ENCODE measurements around the gene LGALS8.

LGALS8 gene

DNA sequence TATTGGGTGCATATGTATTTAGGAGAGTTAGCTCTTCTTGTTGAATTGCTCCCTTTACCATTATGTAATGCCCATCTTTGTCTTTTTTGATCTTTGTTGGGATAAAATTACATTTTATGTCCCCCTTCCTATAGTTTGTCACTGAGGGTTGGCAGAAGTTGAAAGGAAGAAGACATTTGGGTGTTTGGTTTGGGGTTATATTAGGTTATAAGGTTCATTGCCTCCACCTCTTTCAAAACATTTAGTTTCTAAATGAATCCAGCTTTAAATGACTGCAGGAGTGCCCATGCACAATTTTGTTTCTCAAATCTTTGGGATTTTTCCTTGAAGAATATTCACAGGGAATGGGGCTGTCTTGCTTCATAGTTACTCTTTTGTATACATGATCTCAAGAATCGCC, 14.6 kb upstream of the LGALS8 start:
- in situ Hi-C loops (cut with MboI; ENCODE audit: low sequenced_read_pairs, unreplicated experiment), result no loop called here
- TF ChIP-seq CTCF (IDR thresholded peaks at IDR 0.05; ENCODE audit: borderline replicate concordance, control extremely low read depth, extremely low read depth, insufficient read depth, missing control alignments), result no peak
- no peak for DNase-seq (ENCODE audit: low spot score)

GRCh38 chr1:236509647-236510401, 14.0 kb upstream of the LGALS8 start:
- TF ChIP-seq CTCF (IDR thresholded peaks at IDR 0.05; ENCODE audit: borderline replicate concordance, control extremely low read depth, extremely low read depth, insufficient read depth, missing control alignments), result no peak
- in situ Hi-C loops (cut with MboI; ENCODE audit: low sequenced_read_pairs, unreplicated experiment), result no loop called here
- no peak for DNase-seq (ENCODE audit: low spot score)

GRCh38 chr1:236511735-236512418, 11.9 kb upstream of the LGALS8 start:
- no peak for TF ChIP-seq CTCF (IDR thresholded peaks at IDR 0.05; ENCODE audit: borderline replicate concordance, control extremely low read depth, extremely low read depth, insufficient read depth, missing control alignments)
- in situ Hi-C loops (cut with MboI; ENCODE audit: low sequenced_read_pairs, unreplicated experiment), result no loop called here
- no peak for DNase-seq (ENCODE audit: low spot score)

- in situ Hi-C loops (cut with MboI; ENCODE audit: low sequenced_read_pairs, unreplicated experiment), result no loop called here
- no peak for TF ChIP-seq CTCF (IDR thresholded peaks at IDR 0.05; ENCODE audit: borderline replicate concordance, control extremely low read depth, extremely low read depth, insufficient read depth, missing control alignments)
- no peak for DNase-seq (ENCODE audit: low spot score)
Observed at GRCh38 chr1:236514703-236515442, 8.9 kb upstream of the LGALS8 start.

DNA sequence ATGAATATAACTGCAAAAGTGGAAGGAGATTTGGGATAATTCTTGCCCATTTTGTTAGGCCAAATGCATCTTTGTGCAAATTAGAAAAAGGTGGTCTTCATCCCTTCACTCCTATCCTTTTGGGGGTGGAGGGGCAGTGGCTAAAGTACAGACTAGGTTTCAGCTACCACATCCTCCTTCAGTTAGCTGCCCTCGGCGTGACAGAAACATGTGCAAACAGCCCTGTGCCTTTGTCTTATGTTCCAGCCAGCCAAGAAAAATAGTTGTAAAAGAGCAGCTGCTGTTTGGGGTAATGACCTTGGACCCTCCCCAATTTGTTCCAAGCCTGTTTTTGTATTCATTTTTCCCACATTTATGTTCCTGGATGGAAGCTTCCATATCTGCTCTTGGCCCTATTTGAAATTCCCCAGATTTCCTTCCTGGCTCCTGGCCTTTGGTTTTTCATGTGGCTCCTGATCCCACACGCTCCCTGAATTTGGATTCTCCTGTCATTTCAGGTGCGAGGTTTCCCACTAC, 8.3 kb upstream of the LGALS8 start:
- no peak for DNase-seq (ENCODE audit: low spot score)
- in situ Hi-C loops (cut with MboI; ENCODE audit: low sequenced_read_pairs, unreplicated experiment), result no loop called here
- no peak for TF ChIP-seq CTCF (IDR thresholded peaks at IDR 0.05; ENCODE audit: borderline replicate concordance, control extremely low read depth, extremely low read depth, insufficient read depth, missing control alignments)

GRCh38 chr1:236516929-236517704, 6.7 kb upstream of the LGALS8 start:
- in situ Hi-C loops (cut with MboI; ENCODE audit: low sequenced_read_pairs, unreplicated experiment), result no loop called here
- DNase-seq (ENCODE audit: low spot score), result no peak
- no peak for TF ChIP-seq CTCF (IDR thresholded peaks at IDR 0.05; ENCODE audit: borderline replicate concordance, control extremely low read depth, extremely low read depth, insufficient read depth, missing control alignments)

Data from GM13976 (cell line).